HepG2 (cell line): Measurements from ENCODE around the gene TAPBP. TPM values are rescaled to one million over a fixed set of nuclear protein-coding genes. Genes with fewer than 3 reads are reported as not detected.

Experiments
- AKAP8 ChIP-seq: sonication (generic); formaldehyde crosslinking; IDR thresholded peaks from 2 replicates; pipeline ENCODE4 v1.5.1; 2020; ENCODE audit warnings: mild to moderate bottlenecking, missing genetic modification reagents
- KDM2A ChIP-seq: sonication (generic); formaldehyde crosslinking; IDR thresholded peaks from 2 replicates; pipeline ENCODE4 v1.4.0; 2020; ENCODE audit warnings: low read depth, missing genetic modification reagents, borderline replicate concordance
- KLF13 ChIP-seq: sonication (generic); formaldehyde crosslinking; IDR thresholded peaks from 2 replicates; pipeline ENCODE4 v1.4.0; 2020; ENCODE audit warnings: mild to moderate bottlenecking, missing genetic modification reagents
- MAZ ChIP-seq, 2 experiments: sonication (generic) in 1 of 2; formaldehyde crosslinking in 1 of 2; IDR thresholded peaks; 2 replicates each; pipeline versions ENCODE4 v1.5.0 to v1.6.1; 2012 to 2020; ENCODE audit warnings: low read depth in 2 of 2, mild to moderate bottlenecking in 2 of 2, borderline replicate concordance in 1 of 2, improper control_type of control experiment in 1 of 2, low read length in 1 of 2, missing genetic modification reagents in 1 of 2, moderate library complexity in 1 of 2
- PAWR ChIP-seq: sonication (generic); formaldehyde crosslinking; IDR thresholded peaks from 2 replicates; pipeline ENCODE4 v1.4.0; 2020; ENCODE audit warnings: missing genetic modification reagents, mild to moderate bottlenecking, borderline replicate concordance
- RBM22 ChIP-seq: fragments of 200-400 bp; formaldehyde crosslinking; optimal IDR thresholded peaks from 2 replicates; pipeline ENCODE3; 2017; ENCODE audit warnings: mild to moderate bottlenecking, low read length, moderate library complexity
- RELA ChIP-seq: sonication (generic); formaldehyde crosslinking; IDR thresholded peaks from 2 replicates; pipeline ENCODE4 v1.4.0; 2020; ENCODE audit warnings: missing genetic modification reagents
- REPIN1 ChIP-seq: sonication (generic); formaldehyde crosslinking; IDR thresholded peaks from 2 replicates; pipeline ENCODE4 v1.8.0; 2022; ENCODE audit warnings: missing genetic modification reagents, low read depth, mild to moderate bottlenecking, borderline replicate concordance
- RFX3 ChIP-seq: IDR thresholded peaks from 2 replicates; pipeline ENCODE4 v1.6.1; 2016; ENCODE audit warnings: missing biosample characterization, missing genetic modification reagents
- TARDBP ChIP-seq: sonication (generic); formaldehyde crosslinking; IDR thresholded peaks from 2 replicates; pipeline ENCODE4 v1.8.0; 2022; ENCODE audit warnings: mild to moderate bottlenecking, missing genetic modification reagents
- ZC3H13 ChIP-seq: sonication (generic); formaldehyde crosslinking; IDR thresholded peaks from 2 replicates; pipeline ENCODE4 v1.8.1; 2023; ENCODE audit warnings: mild to moderate bottlenecking, missing genetic modification reagents, moderate library complexity
- ZNF253 ChIP-seq: sonication (generic); formaldehyde crosslinking; IDR thresholded peaks from 2 replicates; pipeline ENCODE4 v1.8.0; 2022; ENCODE audit warnings: mild to moderate bottlenecking, missing genetic modification reagents, borderline replicate concordance
- ZNF350 ChIP-seq: sonication (generic); formaldehyde crosslinking; IDR thresholded peaks from 2 replicates; pipeline ENCODE4 v1.4.0; 2020; ENCODE audit warnings: mild to moderate bottlenecking, low read depth, missing genetic modification reagents, borderline replicate concordance
- ZNF747 ChIP-seq: sonication (generic); formaldehyde crosslinking; IDR thresholded peaks from 2 replicates; pipeline ENCODE4 v1.8.1; 2023; ENCODE audit warnings: missing genetic modification reagents, mild to moderate bottlenecking, borderline replicate concordance
- polyA plus RNA-seq, 8 experiments: library from polyadenylated mRNA; depleted of rRNA in 3 of 8; stranded (reverse) in 7 of 8; unstranded in 1 of 8; fragments of >200 nt; fragmentation: Illumina TruSeq in 4 of 8; extraction: Trizol in 4 of 8; gene quantifications; 2 replicates each; pipeline versions ENCODE4 v1.2.1 to v1.2.3, GENCODE V29; 2011 to 2016; ENCODE audit warnings: low read depth in 4 of 8, missing spikeins in 1 of 8, mixed read lengths in 1 of 8; ENCODE audit not compliant: insufficient read depth in 1 of 8
- total RNA-seq, 5 experiments: library from RNA; depleted of rRNA; stranded (reverse); fragments of >200 nt; fragmentation: Illumina TruSeq; extraction: Trizol; gene quantifications; 2 replicates each; pipeline ENCODE4 v1.2.3, GENCODE V29; 2016; ENCODE audit warnings: low read depth in 1 of 5
- TF ChIP-seq, protein P1 (sequence below): sonication (generic); formaldehyde crosslinking; IDR thresholded peaks from 2 replicates; pipeline ENCODE4 v1.5.1; 2020; ENCODE audit warnings: mild to moderate bottlenecking, missing genetic modification reagents, borderline replicate concordance
- TF ChIP-seq, protein P2 (sequence below): sonication (generic); formaldehyde crosslinking; IDR thresholded peaks from 2 replicates; pipeline ENCODE4 v1.4.0; 2020; ENCODE audit warnings: missing genetic modification reagents
- TF ChIP-seq, protein P3 (sequence below): sonication (generic); formaldehyde crosslinking; conservative IDR thresholded peaks from 2 replicates; pipeline ENCODE4 v1.4.0; 2020; ENCODE audit warnings: missing genetic modification reagents

Gene TAPBP
- total and polyA plus RNA-seq, 2 of the 13 experiments (the other 11 are each of a cell fraction or from before 2014, with no cell fraction given) = 27.4 to 32.3 TPM

DNA sequence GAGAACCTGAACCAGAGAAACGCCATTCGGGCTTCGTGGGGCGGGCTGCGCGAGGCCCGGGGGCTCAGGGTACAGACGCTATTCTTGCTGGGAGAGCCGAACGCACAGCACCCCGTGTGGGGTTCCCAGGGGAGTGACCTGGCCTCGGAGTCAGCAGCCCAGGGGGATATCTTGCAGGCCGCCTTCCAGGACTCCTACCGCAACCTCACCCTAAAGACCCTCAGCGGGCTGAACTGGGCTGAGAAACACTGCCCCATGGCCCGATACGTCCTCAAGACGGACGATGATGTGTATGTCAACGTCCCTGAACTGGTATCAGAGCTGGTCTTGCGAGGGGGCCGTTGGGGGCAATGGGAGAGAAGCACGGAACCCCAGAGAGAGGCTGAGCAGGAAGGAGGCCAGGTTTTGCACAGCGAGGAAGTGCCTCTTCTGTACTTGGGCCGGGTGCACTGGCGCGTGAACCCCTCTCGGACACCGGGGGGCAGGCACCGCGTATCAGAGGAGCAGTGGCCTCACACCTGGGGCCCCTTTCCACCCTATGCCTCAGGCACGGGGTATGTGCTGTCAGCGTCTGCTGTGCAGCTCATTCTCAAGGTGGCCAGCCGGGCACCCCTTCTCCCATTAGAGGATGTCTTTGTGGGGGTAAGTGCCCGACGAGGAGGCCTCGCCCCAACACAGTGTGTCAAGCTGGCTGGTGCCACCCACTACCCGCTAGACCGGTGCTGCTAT, 36.1 kb downstream of the TAPBP start (continued):
- TF ChIP-seq, protein P1, sequence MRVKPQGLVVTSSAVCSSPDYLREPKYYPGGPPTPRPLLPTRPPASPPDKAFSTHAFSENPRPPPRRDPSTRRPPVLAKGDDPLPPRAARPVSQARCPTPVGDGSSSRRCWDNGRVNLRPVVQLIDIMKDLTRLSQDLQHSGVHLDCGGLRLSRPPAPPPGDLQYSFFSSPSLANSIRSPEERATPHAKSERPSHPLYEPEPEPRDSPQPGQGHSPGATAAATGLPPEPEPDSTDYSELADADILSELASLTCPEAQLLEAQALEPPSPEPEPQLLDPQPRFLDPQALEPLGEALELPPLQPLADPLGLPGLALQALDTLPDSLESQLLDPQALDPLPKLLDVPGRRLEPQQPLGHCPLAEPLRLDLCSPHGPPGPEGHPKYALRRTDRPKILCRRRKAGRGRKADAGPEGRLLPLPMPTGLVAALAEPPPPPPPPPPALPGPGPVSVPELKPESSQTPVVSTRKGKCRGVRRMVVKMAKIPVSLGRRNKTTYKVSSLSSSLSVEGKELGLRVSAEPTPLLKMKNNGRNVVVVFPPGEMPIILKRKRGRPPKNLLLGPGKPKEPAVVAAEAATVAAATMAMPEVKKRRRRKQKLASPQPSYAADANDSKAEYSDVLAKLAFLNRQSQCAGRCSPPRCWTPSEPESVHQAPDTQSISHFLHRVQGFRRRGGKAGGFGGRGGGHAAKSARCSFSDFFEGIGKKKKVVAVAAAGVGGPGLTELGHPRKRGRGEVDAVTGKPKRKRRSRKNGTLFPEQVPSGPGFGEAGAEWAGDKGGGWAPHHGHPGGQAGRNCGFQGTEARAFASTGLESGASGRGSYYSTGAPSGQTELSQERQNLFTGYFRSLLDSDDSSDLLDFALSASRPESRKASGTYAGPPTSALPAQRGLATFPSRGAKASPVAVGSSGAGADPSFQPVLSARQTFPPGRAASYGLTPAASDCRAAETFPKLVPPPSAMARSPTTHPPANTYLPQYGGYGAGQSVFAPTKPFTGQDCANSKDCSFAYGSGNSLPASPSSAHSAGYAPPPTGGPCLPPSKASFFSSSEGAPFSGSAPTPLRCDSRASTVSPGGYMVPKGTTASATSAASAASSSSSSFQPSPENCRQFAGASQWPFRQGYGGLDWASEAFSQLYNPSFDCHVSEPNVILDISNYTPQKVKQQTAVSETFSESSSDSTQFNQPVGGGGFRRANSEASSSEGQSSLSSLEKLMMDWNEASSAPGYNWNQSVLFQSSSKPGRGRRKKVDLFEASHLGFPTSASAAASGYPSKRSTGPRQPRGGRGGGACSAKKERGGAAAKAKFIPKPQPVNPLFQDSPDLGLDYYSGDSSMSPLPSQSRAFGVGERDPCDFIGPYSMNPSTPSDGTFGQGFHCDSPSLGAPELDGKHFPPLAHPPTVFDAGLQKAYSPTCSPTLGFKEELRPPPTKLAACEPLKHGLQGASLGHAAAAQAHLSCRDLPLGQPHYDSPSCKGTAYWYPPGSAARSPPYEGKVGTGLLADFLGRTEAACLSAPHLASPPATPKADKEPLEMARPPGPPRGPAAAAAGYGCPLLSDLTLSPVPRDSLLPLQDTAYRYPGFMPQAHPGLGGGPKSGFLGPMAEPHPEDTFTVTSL (CRISPR knock-in tag) = no peak
- TF ChIP-seq TARDBP (peak; percentile 29; the same call in 1 of the 2 replicates), RBM22 (peak; percentile 95), RFX3 (CRISPR knock-in tag) (no peak), PAWR (CRISPR knock-in tag) (no peak), ZC3H13 (CRISPR knock-in tag) (0 out of 2 replicates have a peak, but pooled peaks have one; percentile 4), ZNF350 (CRISPR knock-in tag) (peak; percentile 22; the same call in 1 of the 2 replicates), KLF13 (CRISPR knock-in tag) (no peak), MAZ (IDR thresholded peaks at IDR 0.05; ENCODE audit: borderline replicate concordance, low read depth, low read length) (no peak), MAZ (CRISPR knock-in tag; IDR thresholded peaks at IDR 0.05; ENCODE audit: low read depth) (no peak), RELA (no peak), AKAP8 (CRISPR knock-in tag) (peak; percentile 84; the same call in 1 of the 2 replicates), ZNF747 (CRISPR knock-in tag) (no peak), KDM2A (CRISPR knock-in tag) (peak; percentile 28; the same call in 1 of the 2 replicates), REPIN1 (CRISPR knock-in tag) (0 out of 2 replicates have a peak, but pooled peaks have one; percentile 32), ZNF253 (CRISPR knock-in tag) (no peak)
- TF ChIP-seq, protein P2, sequence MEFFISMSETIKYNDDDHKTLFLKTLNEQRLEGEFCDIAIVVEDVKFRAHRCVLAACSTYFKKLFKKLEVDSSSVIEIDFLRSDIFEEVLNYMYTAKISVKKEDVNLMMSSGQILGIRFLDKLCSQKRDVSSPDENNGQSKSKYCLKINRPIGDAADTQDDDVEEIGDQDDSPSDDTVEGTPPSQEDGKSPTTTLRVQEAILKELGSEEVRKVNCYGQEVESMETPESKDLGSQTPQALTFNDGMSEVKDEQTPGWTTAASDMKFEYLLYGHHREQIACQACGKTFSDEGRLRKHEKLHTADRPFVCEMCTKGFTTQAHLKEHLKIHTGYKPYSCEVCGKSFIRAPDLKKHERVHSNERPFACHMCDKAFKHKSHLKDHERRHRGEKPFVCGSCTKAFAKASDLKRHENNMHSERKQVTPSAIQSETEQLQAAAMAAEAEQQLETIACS (CRISPR knock-in tag) = 0 out of 2 replicates have a peak, but pooled peaks have one; percentile 11
- TF ChIP-seq, protein P3, sequence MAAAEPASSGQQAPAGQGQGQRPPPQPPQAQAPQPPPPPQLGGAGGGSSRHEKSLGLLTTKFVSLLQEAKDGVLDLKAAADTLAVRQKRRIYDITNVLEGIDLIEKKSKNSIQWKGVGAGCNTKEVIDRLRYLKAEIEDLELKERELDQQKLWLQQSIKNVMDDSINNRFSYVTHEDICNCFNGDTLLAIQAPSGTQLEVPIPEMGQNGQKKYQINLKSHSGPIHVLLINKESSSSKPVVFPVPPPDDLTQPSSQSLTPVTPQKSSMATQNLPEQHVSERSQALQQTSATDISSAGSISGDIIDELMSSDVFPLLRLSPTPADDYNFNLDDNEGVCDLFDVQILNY (CRISPR knock-in tag) = no peak
